Neural crest cell (in vitro differentiated cells): ENCODE data around the gene CD8A. TPM values are rescaled to one million over a fixed set of nuclear protein-coding genes. Genes with fewer than 3 reads are reported as not detected.
A peak's percentile ranks its signal among the peaks of the same experiment; 100 is the strongest.
"Not testable (repeated sequence)": the region's sequence is repeated elsewhere in the genome, so short reads cannot be mapped to it uniquely, and the experiment has no call there.

Experiments
- DNase-seq: peaks from one replicate; pipeline ENCODE4 v3.0.0; 2021; ENCODE audit warnings: low read depth, mixed read lengths, low spot score
- H3K27ac Mint-ChIP-seq: one replicate; pipeline ENCODE4 v1.8.0; 2021; ENCODE audit warnings: mild to moderate bottlenecking, mixed read lengths; ENCODE audit not compliant: unreplicated experiment
- H3K27me3 Mint-ChIP-seq: 2 replicates; pipeline ENCODE4 v1.8.0; 2021; ENCODE audit warnings: low read depth, mild to moderate bottlenecking, mixed read lengths
- H3K36me3 Mint-ChIP-seq: 2 replicates; pipeline ENCODE4 v1.8.0; 2021; ENCODE audit warnings: low read depth, mild to moderate bottlenecking, mixed read lengths
- H3K4me1 Mint-ChIP-seq: 2 replicates; pipeline ENCODE4 v1.8.0; 2021; ENCODE audit warnings: mixed read lengths
- H3K4me3 Mint-ChIP-seq: one replicate; pipeline ENCODE4 v1.8.0; 2021; ENCODE audit warnings: mild to moderate bottlenecking, mixed read lengths
- H3K9me3 Mint-ChIP-seq: 2 replicates; pipeline ENCODE4 v1.8.0; 2021; ENCODE audit warnings: mixed read lengths
- CTCF ChIP-seq: fragments of 200-600 bp; sonication (generic); conservative IDR thresholded peaks from 2 replicates; pipeline ENCODE4 v1.5.0; 2021; ENCODE audit warnings: antibody characterized with exemption, mild to moderate bottlenecking
- total RNA-seq: library from RNA; stranded (reverse); gene quantifications from 2 replicates; pipeline ENCODE4 v1.2.1, GENCODE V29; 2021

CD8A gene
- total RNA-seq, 1 donor from 2014 or later = 0.54 TPM

- no peak overlapping the region for H3K27ac Mint-ChIP-seq
Observed at GRCh38 chr2:86750240-86750839, 40.4 kb downstream of the CD8A start.

GRCh38 chr2:86747711-86748639 lies 42.7 kb downstream of the CD8A start:
- Mint-ChIP-seq H3K4me3 (no peak overlapping the region), H3K4me1 (peaks cover 23% of the 10 kb centered on the region), H3K36me3 (peaks cover 33% of the 10 kb centered on the region), H3K9me3 (peaks cover 12% of the 10 kb centered on the region), H3K27ac (peak overlapping the region; percentile 32), H3K27me3 (no peaks in the 10 kb centered on the region)
- no peak for DNase-seq
- TF ChIP-seq CTCF = no peak

More at GRCh38 chr2:86750240-86750839, 40.4 kb downstream of the CD8A start:
- DNase-seq = no peak
- Mint-ChIP-seq H3K36me3 (peaks cover 37% of the 10 kb centered on the region), H3K4me3 (no peak overlapping the region), H3K27me3 (no peaks in the 10 kb centered on the region), H3K9me3 (peaks cover 12% of the 10 kb centered on the region), H3K4me1 (peaks cover 35% of the 10 kb centered on the region)
- no peak for TF ChIP-seq CTCF

GRCh38 chr2:86746939-86747338 lies 43.8 kb downstream of the CD8A start:
- TF ChIP-seq CTCF = no peak
- peak overlapping the region; percentile 35 for H3K27ac Mint-ChIP-seq

DNA sequence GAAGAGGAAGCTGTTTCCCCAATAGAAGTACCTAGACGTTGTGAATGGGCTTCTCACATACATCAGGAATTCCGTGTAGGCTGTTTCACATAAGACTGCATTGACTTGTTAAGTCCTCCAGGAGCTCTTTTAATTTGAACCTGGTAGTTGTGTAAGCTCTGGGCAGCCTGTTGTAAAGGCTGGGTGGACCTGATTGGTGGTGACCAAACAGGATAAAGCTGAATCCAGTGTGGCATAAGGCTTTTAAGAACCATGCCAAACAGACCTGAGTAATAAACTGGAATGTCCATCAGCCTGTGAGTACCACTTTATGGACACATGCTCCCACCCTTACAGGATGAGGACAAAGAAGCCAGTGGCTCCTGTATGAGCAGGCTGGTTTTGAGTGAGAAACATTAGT lies 46.6 kb downstream of the CD8A start:
- DNase-seq = no peak
- Mint-ChIP-seq H3K27ac (no peak overlapping the region), H3K9me3 (no peaks in the 10 kb centered on the region), H3K27me3 (no peaks in the 10 kb centered on the region), H3K36me3 (peaks cover 10% of the 10 kb centered on the region), H3K4me1 (peaks cover 14% of the 10 kb centered on the region), H3K4me3 (no peak overlapping the region)
- TF ChIP-seq CTCF = no peak

More at GRCh38 chr2:86746939-86747338, 43.8 kb downstream of the CD8A start:
- DNase-seq = no peak
- Mint-ChIP-seq H3K27me3 (no peaks in the 10 kb centered on the region), H3K4me3 (no peak overlapping the region), H3K36me3 (peaks cover 27% of the 10 kb centered on the region), H3K4me1 (peaks cover 14% of the 10 kb centered on the region), H3K9me3 (peaks cover 12% of the 10 kb centered on the region)

DNA sequence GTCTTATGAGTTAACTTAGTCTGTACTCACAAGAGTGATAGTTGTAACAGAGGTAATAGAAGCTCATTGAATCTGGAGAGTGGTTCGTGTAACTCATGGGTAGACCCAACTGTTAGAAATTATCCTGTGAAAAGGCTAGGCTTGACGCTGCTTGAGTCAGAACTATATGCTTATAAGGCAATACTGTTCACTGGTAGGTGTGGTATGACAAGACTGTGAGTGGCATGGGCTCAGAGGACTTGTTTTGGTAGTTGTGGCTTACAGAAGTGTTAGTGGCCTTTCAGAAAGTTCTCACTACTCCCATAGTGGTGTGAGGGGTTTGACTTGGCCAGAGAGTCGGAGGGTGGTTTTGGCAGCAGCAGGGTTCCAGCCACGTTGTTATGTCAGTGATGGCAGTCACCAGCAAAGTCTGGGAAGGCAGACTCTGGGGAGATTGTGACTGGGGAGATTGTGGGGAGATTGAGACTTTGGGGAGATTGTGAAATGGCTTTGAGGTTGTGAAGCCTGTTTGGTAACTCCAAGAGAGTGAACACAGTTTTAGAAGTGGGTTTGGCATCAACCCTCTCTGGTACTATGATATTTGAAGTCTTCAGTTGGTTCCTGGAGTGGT lies 48.7 kb downstream of the CD8A start:
- H3K36me3 Mint-ChIP-seq, H3K27me3 Mint-ChIP-seq, H3K27ac Mint-ChIP-seq, H3K9me3 Mint-ChIP-seq, H3K4me1 Mint-ChIP-seq, H3K4me3 Mint-ChIP-seq, DNase-seq: not testable (repeated sequence)

- H3K27me3 Mint-ChIP-seq, H3K27ac Mint-ChIP-seq, H3K4me1 Mint-ChIP-seq, H3K4me3 Mint-ChIP-seq, H3K9me3 Mint-ChIP-seq, DNase-seq, H3K36me3 Mint-ChIP-seq: not testable (repeated sequence)
Observed at GRCh38 chr2:86739889-86740288, 50.8 kb downstream of the CD8A start.

GRCh38 chr2:86739485-86739884 lies 51.2 kb downstream of the CD8A start:
- H3K4me3 Mint-ChIP-seq, H3K27me3 Mint-ChIP-seq, H3K4me1 Mint-ChIP-seq, H3K27ac Mint-ChIP-seq, DNase-seq, H3K9me3 Mint-ChIP-seq, H3K36me3 Mint-ChIP-seq: not testable (repeated sequence)

DNA sequence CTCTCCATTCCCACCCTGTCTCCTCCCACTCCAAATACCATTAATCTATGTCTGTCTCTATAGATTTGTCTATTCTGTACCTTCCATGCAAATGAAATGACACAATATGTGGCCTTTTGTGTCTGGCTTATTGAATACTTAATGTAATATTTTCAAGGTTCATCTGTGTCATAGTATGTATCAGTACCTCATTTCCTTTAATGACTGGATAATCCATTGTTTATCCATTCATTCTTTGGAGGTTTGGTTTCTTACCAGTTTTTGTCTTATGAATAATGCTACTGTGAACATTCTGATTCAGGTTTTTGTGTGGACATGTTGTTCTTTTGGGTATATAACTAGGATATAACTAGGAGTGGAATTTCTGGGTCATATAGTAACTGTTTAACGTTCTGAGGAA lies 55.8 kb downstream of the CD8A start:
- H3K9me3 Mint-ChIP-seq, H3K36me3 Mint-ChIP-seq, H3K27ac Mint-ChIP-seq, H3K4me3 Mint-ChIP-seq, DNase-seq, H3K4me1 Mint-ChIP-seq, H3K27me3 Mint-ChIP-seq: not testable (repeated sequence)
